ENCODE measurements around the gene SAMD14. TPM values are rescaled to one million over a fixed set of nuclear protein-coding genes. Genes with fewer than 3 reads are reported as not detected.
A peak's percentile ranks its signal among the peaks of the same experiment; 100 is the strongest.

Gene SAMD14
- total RNA-seq, 4 donors from 2014 or later, result 0.53 to 2.5 (median 1.0) TPM

DNA sequence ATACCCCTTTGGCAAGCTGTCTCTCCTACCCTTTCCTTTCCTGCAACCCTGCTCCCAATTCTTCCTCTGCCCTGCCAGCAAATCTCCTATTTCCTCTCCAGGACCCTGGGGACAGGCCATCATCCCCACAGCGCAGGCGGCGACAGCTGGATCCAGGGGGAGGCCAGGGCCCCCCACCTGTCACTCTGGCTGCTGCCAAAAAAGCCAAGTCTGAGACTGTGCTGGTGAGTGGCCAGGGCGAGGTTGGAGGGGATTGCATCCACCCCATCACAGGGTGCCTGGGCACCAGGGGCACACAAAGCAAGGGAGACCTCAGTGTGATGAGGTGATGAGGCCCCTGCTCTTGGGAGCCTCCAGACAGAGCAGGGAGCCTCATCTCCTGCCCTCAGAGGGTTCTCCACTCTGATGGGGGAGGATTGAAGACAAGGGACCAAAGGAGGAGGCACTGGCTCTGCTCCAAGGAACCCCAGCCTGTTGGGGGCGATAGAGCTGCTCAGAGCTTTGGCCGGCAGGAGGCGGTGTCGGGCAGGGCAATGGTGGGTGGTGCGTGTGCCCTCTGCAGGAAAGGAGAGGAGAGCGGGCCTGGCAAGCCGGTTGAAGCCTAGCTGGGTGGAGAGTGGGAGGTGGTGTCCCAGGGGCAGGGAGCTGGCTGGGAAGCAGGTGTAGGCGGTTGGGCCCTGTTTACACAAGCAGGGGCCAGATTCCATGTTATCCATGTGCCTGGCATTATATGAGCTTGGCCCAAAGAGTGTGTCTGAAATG, 50.4 kb downstream of the SAMD14 start:
- H3K27me3 ChIP-seq, result no peaks in the 10 kb centered on the region
- H3K4me1 ChIP-seq, result no peaks in the 10 kb centered on the region
- TF ChIP-seq, protein P1, sequence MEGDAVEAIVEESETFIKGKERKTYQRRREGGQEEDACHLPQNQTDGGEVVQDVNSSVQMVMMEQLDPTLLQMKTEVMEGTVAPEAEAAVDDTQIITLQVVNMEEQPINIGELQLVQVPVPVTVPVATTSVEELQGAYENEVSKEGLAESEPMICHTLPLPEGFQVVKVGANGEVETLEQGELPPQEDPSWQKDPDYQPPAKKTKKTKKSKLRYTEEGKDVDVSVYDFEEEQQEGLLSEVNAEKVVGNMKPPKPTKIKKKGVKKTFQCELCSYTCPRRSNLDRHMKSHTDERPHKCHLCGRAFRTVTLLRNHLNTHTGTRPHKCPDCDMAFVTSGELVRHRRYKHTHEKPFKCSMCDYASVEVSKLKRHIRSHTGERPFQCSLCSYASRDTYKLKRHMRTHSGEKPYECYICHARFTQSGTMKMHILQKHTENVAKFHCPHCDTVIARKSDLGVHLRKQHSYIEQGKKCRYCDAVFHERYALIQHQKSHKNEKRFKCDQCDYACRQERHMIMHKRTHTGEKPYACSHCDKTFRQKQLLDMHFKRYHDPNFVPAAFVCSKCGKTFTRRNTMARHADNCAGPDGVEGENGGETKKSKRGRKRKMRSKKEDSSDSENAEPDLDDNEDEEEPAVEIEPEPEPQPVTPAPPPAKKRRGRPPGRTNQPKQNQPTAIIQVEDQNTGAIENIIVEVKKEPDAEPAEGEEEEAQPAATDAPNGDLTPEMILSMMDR (IDR thresholded peaks at IDR 0.05), result peak in 4 of 6 experiments; percentile 58 to 97 (median 94)
- TF ChIP-seq POLR2A (IDR thresholded peaks at IDR 0.05), result no peak
- peaks cover 0 to 85% (median 0%) of the 10 kb centered on the region in 3 donors for H3K36me3 ChIP-seq
- H3K4me3 ChIP-seq, result no peak overlapping the region
- H3K9me3 ChIP-seq, result no peaks in the 10 kb centered on the region
- peak in 2 of 3 donors; percentile 76 to 86 for DNase-seq
- no peak overlapping the region for H3K27ac ChIP-seq

DNA sequence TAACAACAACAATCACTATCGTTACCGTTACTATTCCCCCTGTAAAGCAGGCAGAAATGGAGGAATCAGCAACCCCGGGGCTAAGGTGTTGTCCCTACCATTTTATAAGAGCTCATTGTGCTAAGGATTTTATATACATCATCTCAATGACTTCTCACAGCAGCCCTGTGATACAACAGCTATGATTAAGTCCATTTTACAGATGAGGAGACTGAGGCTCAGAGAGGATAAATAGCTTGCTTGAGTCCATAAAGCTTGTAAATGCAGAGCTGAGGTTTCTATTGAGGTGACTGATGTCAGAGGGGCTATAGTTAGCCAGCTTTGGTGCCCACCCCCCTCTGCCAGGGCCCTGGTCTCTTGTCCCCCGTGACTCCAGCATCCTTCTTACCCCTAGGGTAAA, 51.5 kb downstream of the SAMD14 start:
- Histone ChIP-seq H3K27ac (no peak overlapping the region), H3K4me3 (no peak overlapping the region), H3K9me3 (no peaks in the 10 kb centered on the region), H3K36me3 (peaks cover 0 to 92% (median 0%) of the 10 kb centered on the region in 3 donors), H3K27me3 (no peaks in the 10 kb centered on the region), H3K4me1 (no peaks in the 10 kb centered on the region)
- no peak for TF ChIP-seq POLR2A (IDR thresholded peaks at IDR 0.05)
- TF ChIP-seq, protein P1 (IDR thresholded peaks at IDR 0.05), result no peak
- no peak for DNase-seq

DNA sequence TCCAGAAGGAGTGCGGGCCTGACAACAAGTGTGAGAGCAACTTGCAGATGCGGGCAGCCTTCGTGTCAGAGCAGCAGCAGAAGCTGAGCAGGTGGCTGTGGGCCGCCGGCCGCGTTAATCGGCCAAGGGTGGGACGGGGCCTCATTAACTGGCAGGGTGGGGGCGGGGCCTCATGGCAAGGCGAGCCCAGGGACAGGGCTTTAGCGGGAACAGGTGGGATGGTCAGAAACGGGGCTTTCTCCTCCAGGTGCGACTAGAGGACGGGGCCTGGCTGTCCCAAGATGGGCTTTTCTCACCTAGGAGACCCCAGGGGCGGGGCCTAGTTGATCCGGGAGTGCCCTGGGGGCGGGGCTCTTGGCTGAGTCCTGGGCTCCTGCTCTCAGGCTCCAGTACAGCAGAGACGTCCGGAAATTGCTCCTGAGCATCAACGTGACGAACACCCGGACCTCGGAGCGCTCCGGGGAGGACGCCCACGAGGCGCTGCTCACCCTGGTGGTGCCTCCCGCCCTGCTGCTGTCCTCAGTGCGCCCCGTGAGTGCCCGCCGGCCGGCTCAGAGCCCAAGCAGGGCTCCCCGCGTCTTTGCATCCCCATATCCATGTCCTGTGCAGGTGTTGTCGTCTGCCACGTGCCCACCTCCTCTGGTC, 53.2 kb downstream of the SAMD14 start:
- Histone ChIP-seq H3K27me3 (no peaks in the 10 kb centered on the region), H3K9me3 (no peaks in the 10 kb centered on the region), H3K4me3 (no peak overlapping the region), H3K36me3 (peaks cover 0 to 96% (median 0%) of the 10 kb centered on the region in 3 donors), H3K27ac (no peak overlapping the region), H3K4me1 (no peaks in the 10 kb centered on the region)
- DNase-seq, result peak in 1 of 3 donors; percentile 48
- TF ChIP-seq, protein P1 (IDR thresholded peaks at IDR 0.05), result no peak
- TF ChIP-seq POLR2A (IDR thresholded peaks at IDR 0.05), result no peak

DNA sequence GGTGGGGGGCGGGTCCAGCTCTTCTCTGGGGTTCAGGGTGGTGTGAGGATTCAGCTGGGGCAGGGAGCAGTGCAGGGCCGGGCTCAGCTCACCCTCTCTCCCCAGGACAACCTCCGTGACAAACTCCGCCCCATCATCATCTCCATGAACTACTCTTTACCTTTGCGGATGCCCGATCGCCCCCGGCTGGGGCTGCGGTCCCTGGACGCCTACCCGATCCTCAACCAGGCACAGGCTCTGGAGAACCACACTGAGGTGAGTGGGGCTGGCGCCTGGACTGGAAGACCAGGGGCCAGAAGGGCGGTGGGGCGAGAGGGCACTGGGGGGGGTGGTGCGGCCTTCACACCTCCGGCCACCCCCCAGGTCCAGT, 53.8 kb downstream of the SAMD14 start:
- Histone ChIP-seq H3K36me3 (peaks cover 0 to 96% (median 0%) of the 10 kb centered on the region in 3 donors), H3K27me3 (no peaks in the 10 kb centered on the region), H3K27ac (no peak overlapping the region), H3K4me1 (no peaks in the 10 kb centered on the region), H3K4me3 (no peak overlapping the region), H3K9me3 (no peaks in the 10 kb centered on the region)
- TF ChIP-seq, protein P1 (IDR thresholded peaks at IDR 0.05), result no peak
- no peak for TF ChIP-seq POLR2A (IDR thresholded peaks at IDR 0.05)
- DNase-seq, result no peak

DNA sequence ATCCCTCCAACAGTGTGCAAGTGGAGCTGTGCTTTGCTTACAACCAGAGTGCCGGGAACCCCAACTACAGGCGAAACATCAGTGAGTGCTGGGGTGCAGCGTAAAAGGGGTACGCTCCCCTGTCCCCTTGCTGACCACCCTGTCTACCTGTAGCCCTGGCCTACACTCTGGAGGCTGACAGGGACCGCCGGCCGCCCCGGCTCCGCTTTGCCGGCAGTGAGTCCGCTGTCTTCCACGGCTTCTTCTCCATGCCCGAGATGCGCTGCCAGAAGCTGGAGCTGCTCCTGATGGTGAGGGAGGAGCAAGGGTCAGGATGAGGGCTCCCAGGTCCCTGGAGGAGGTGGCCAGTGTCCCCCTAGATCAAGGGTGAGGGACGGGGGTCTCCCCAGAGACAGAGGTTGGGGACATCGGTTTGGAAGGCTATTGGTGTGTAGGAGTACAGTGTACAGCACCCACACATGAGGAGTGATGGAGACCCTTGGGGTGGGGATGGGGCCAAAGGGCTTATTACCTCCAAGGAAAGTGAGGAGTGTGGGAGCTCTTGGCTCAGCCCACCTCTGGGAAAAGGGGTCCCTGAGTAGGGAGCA, 54.4 kb downstream of the SAMD14 start:
- TF ChIP-seq, protein P1 (IDR thresholded peaks at IDR 0.05), result no peak
- Histone ChIP-seq H3K27ac (no peak overlapping the region), H3K9me3 (no peaks in the 10 kb centered on the region), H3K4me1 (no peaks in the 10 kb centered on the region), H3K4me3 (no peak overlapping the region), H3K36me3 (peaks cover 0 to 96% (median 0%) of the 10 kb centered on the region in 3 donors), H3K27me3 (no peaks in the 10 kb centered on the region)
- no peak for DNase-seq

All from Peyer's patch (tissue), 4 donors.